Mucosa of descending colon (tissue), 3 donors: ENCODE results near the gene ARAP1. TPM values are rescaled to one million over a fixed set of nuclear protein-coding genes. Genes with fewer than 3 reads are reported as not detected.

Experiments
- ATAC-seq: fragments of 200-7000 bp; cut with Tn5 transposase; one replicate; pipeline ENCODE4 v1.9.1; 2020; ENCODE audit warnings: mild to moderate bottlenecking, moderate library complexity
- DNase-seq, 3 donors: peaks; one replicate each; pipeline ENCODE4 v3.0.0-alpha.2; 2020
- H3K36me3 ChIP-seq: fragments of 200-600 bp; one replicate; pipeline ENCODE4 v1.8.0; 2021; ENCODE audit warnings: low read depth, mild to moderate bottlenecking
- H3K4me1 ChIP-seq: fragments of 200-600 bp; one replicate; pipeline ENCODE4 v1.8.0; 2021; ENCODE audit warnings: low read depth, mild to moderate bottlenecking
- H3K4me3 ChIP-seq: fragments of 200-600 bp; one replicate; pipeline ENCODE4 v1.8.0; 2021; ENCODE audit warnings: mild to moderate bottlenecking
- H3K9me3 ChIP-seq: fragments of 200-600 bp; one replicate; pipeline ENCODE4 v1.8.0; 2021; ENCODE audit warnings: mild to moderate bottlenecking
- intact Hi-C, 2 donors: fragments of 100-400 bp; cut with DNase I in 1 of 2; cut with micrococcal nuclease in 1 of 2; formaldehyde crosslinking; loops; one replicate each; pipeline versions ENCODE4 v1.11.0 to v1.11.1; 2022; cut with DNase I, micrococcal nuclease
- total RNA-seq, 3 donors: library from RNA; stranded (reverse); fragmentation: NEBNext Ultra II Directional in 2 of 3; extraction: Animal tissue kit (Norgen Biotek cat#: 25700) in 2 of 3; gene quantifications; one replicate each; pipeline versions ENCODE4 v1.2.1 to v1.2.4, GENCODE V29; 2021 to 2023
- TF ChIP-seq, protein P1 (sequence below): fragments of 200-600 bp; IDR thresholded peaks from one replicate; pipeline ENCODE4 v1.8.0; 2022; ENCODE audit warnings: antibody characterized with exemption, mild to moderate bottlenecking
- donor health status: DM: no; HTN: no; CAD: no; lungs with moderate emphysema.
- donor health status: DM: no; HTN: no; CAD: no.
- donor health status: DM: no; HTN: yes; CAD: no.

The ARAP1 gene
- total RNA-seq, 3 donors from 2014 or later: 69.3 to 84.8 (median 84.0) TPM

- intact Hi-C loops: no loop called here
- DNase-seq: peak; percentile 73 to 78 (median 77)
- peaks cover 59% of the 10 kb centered on the region for H3K4me1 ChIP-seq
- H3K4me3 ChIP-seq: peak overlapping the region; percentile 72
- TF ChIP-seq, protein P1, sequence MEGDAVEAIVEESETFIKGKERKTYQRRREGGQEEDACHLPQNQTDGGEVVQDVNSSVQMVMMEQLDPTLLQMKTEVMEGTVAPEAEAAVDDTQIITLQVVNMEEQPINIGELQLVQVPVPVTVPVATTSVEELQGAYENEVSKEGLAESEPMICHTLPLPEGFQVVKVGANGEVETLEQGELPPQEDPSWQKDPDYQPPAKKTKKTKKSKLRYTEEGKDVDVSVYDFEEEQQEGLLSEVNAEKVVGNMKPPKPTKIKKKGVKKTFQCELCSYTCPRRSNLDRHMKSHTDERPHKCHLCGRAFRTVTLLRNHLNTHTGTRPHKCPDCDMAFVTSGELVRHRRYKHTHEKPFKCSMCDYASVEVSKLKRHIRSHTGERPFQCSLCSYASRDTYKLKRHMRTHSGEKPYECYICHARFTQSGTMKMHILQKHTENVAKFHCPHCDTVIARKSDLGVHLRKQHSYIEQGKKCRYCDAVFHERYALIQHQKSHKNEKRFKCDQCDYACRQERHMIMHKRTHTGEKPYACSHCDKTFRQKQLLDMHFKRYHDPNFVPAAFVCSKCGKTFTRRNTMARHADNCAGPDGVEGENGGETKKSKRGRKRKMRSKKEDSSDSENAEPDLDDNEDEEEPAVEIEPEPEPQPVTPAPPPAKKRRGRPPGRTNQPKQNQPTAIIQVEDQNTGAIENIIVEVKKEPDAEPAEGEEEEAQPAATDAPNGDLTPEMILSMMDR: no peak
- no peaks in the 10 kb centered on the region for H3K36me3 ChIP-seq
- no peaks in the 10 kb centered on the region for H3K9me3 ChIP-seq
- ATAC-seq: peak; percentile 17
Measured at GRCh38 chr11:72781313-72782080, 29.3 kb upstream of the ARAP1 start.

- intact Hi-C loops: no loop called here
- Histone ChIP-seq H3K9me3 (no peaks in the 10 kb centered on the region), H3K4me3 (peak overlapping the region; percentile 72), H3K4me1 (peaks cover 56% of the 10 kb centered on the region), H3K36me3 (no peaks in the 10 kb centered on the region)
- TF ChIP-seq, protein P1: no peak
- peak in 1 of 3 donors; percentile 64 for DNase-seq
- no peak for ATAC-seq
Measured at GRCh38 chr11:72781063-72781312, 28.8 kb upstream of the ARAP1 start.

GRCh38 chr11:72780296-72781062 lies 28.3 kb upstream of the ARAP1 start:
- no peaks in the 10 kb centered on the region for H3K36me3 ChIP-seq
- H3K4me3 ChIP-seq: peak overlapping the region; percentile 72
- H3K9me3 ChIP-seq: no peaks in the 10 kb centered on the region
- DNase-seq: peak in 2 of 3 donors; percentile 49 to 52
- ATAC-seq: no peak
- intact Hi-C loops: no loop called here
- TF ChIP-seq, protein P1: no peak
- H3K4me1 ChIP-seq: peaks cover 51% of the 10 kb centered on the region

DNA sequence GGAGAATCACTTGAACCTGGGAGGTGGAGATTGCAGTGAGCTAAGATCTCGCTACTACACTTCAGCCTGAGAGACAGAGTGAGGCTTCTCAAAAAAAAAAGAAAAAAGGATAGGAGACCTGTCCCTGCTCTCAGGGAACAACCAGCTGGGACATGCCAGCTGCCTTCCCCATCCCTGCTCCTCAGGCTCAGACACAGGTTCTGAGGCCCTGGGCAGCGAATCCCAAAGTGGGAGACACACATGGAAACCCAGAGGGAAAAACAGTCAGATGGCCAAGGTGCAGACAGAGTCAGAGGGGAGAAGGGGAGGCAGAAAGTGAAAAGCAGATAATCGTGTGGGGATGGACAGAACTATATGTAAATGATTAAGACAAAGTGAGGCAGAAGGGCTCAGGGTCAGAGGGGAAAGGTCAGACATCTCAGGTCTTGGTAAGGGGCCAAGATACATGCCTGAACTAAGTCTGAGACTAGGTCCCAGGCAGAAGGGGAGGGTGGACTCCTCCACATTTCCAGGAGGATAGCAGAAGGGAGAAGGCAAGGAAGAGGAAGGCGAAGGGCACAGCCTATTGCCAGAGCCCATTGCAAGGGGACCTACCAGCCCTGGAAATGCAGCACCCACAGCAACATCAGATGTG lies 27.4 kb upstream of the ARAP1 start:
- intact Hi-C loops: no loop called here
- Histone ChIP-seq H3K36me3 (no peaks in the 10 kb centered on the region), H3K4me3 (peak overlapping the region; percentile 72), H3K4me1 (peaks cover 44% of the 10 kb centered on the region), H3K9me3 (no peaks in the 10 kb centered on the region)
- DNase-seq: peak in 2 of 3 donors; percentile 22 to 33
- TF ChIP-seq, protein P1: no peak
- no peak for ATAC-seq

- intact Hi-C loops: no loop called here
- H3K4me3 ChIP-seq: no peak overlapping the region
- TF ChIP-seq, protein P1: no peak
- ATAC-seq (peak; percentile 54), DNase-seq (peak; percentile 66 to 83 (median 68))
- peaks cover 43% of the 10 kb centered on the region for H3K4me1 ChIP-seq
- no peaks in the 10 kb centered on the region for H3K9me3 ChIP-seq
- H3K36me3 ChIP-seq: no peaks in the 10 kb centered on the region
Measured at GRCh38 chr11:72778535-72779494, 26.6 kb upstream of the ARAP1 start.
